Small intestine (tissue), 7 donors: Measurements from ENCODE around the gene HOOK2. TPM values are rescaled to one million over a fixed set of nuclear protein-coding genes. Genes with fewer than 3 reads are reported as not detected.

Experiments used
- DNase-seq, 2 donors: peaks; one replicate each; pipeline versions ENCODE4 v3.0.0 to v3.0.0-alpha.2; 2013
- FAIRE-seq: peaks from 2 replicates; lab custom pipeline; 2012; peaks lifted over from hg19 to GRCh38; lab: Jason Lieb, UNC
- H3K27ac ChIP-seq, 3 donors: one replicate each; pipeline ENCODE4 v1.5.1; 2013; ENCODE audit warnings: low read length in 2 of 3, mild to moderate bottlenecking in 2 of 3, control low read depth in 1 of 3, inconsistent platforms in 1 of 3, low read depth in 1 of 3, moderate library complexity in 1 of 3
- H3K27me3 ChIP-seq, 3 donors: one replicate each; pipeline ENCODE4 v1.6.1; 2013; ENCODE audit warnings: low read length in 3 of 3, inconsistent platforms in 1 of 3; ENCODE audit not compliant: control insufficient read depth in 3 of 3, insufficient read depth in 3 of 3
- H3K36me3 ChIP-seq, 3 donors: one replicate each; pipeline ENCODE4 v1.6.1; 2013; ENCODE audit warnings: low read length in 3 of 3, inconsistent platforms in 1 of 3, low read depth in 1 of 3, mild to moderate bottlenecking in 1 of 3, moderate library complexity in 1 of 3; ENCODE audit not compliant: control insufficient read depth in 3 of 3, insufficient read depth in 2 of 3
- H3K4me1 ChIP-seq, 3 donors: one replicate each; pipeline ENCODE4 v1.6.1; 2013; ENCODE audit warnings: low read length in 2 of 3, inconsistent platforms in 1 of 3, low read depth in 1 of 3, mild to moderate bottlenecking in 1 of 3, moderate library complexity in 1 of 3; ENCODE audit not compliant: control insufficient read depth in 3 of 3, insufficient read depth in 2 of 3
- H3K4me3 ChIP-seq, 3 donors: one replicate each; pipeline ENCODE4 v1.5.1; 2013; ENCODE audit warnings: low read length in 3 of 3, control low read depth in 1 of 3, inconsistent platforms in 1 of 3, low read depth in 1 of 3, mild to moderate bottlenecking in 1 of 3, moderate library complexity in 1 of 3
- H3K9me3 ChIP-seq, 2 donors: one replicate each; pipeline ENCODE4 v1.6.1; 2013; ENCODE audit warnings: low read depth in 1 of 2, low read length in 1 of 2; ENCODE audit not compliant: control insufficient read depth in 2 of 2, insufficient read depth in 1 of 2
- WGBS, 3 donors: extraction: QIAGEN DNeasy Blood & Tissue Kit; methylation state at CpG; one replicate each; pipeline ENCODE4 v1.1.7; 2013; 5-methylcytosine and 5-hydroxymethylcytosine counted together
- polyA plus RNA-seq, 4 donors: library from polyadenylated mRNA; stranded (reverse) in 3 of 4; unstranded in 1 of 4; fragments of 200-250 nt in 3 of 4; fragments of 120-200 nt in 1 of 4; gene quantifications; one replicate each; pipeline versions ENCODE4 v1.2.1 to v1.2.3, GENCODE V29; 2013
- donor health status: healthy with polysubstance abuse.
- donor health status: control.
- donor health status: control.
- donor health status: Bipolar disorder and iron deficiency.
- donor health status: healthy.

Gene HOOK2
- polyA plus RNA-seq, 4 donors, result 61.8 to 206 (median 167) TPM

DNA sequence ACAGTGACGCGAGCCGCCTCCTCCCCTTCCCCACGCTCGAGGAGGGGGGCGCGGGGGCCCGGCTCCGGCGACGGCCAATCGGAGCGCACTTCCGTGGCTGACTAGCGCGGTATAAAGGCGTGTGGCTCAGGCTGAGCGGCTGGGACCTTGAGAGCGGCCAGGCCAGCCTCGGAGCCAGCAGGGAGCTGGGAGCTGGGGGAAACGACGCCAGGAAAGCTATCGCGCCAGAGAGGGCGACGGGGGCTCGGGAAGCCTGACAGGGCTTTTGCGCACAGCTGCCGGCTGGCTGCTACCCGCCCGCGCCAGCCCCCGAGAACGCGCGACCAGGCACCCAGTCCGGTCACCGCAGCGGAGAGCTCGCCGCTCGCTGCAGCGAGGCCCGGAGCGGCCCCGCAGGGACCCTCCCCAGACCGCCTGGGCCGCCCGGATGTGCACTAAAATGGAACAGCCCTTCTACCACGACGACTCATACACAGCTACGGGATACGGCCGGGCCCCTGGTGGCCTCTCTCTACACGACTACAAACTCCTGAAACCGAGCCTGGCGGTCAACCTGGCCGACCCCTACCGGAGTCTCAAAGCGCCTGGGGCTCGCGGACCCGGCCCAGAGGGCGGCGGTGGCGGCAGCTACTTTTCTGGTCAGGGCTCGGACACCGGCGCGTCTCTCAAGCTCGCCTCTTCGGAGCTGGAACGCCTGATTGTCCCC lies 16.1 kb upstream of the HOOK2 start, which contains the start of gene JUNB:
Gene JUNB (plus strand): TSS at position 142 of the 706 bp plus-strand sequence. CDS start 286 bp downstream, at position 428.
- H3K4me3 ChIP-seq, result peak within 1 kb of the TSS; percentile 85 to 97 (median 89)
- peaks cover 0 to 8% (median 0%) of the 10 kb centered on the region in 3 donors for H3K36me3 ChIP-seq
- H3K9me3 ChIP-seq, result no peaks in the 10 kb centered on the region
- H3K27me3 ChIP-seq, result no peaks in the 10 kb centered on the region
- FAIRE-seq (no peak), DNase-seq (peak; percentile 97 to 99)
- WGBS, 3 donors, result 0% methylated on average over 50 to 73 of the region's 73 CpGs
- peak within 1 kb of the TSS; percentile 98 to 99 (median 98) for H3K27ac ChIP-seq
- H3K4me1 ChIP-seq, result peaks cover 0 to 61% (median 3%) of the 10 kb centered on the region in 3 donors

DNA sequence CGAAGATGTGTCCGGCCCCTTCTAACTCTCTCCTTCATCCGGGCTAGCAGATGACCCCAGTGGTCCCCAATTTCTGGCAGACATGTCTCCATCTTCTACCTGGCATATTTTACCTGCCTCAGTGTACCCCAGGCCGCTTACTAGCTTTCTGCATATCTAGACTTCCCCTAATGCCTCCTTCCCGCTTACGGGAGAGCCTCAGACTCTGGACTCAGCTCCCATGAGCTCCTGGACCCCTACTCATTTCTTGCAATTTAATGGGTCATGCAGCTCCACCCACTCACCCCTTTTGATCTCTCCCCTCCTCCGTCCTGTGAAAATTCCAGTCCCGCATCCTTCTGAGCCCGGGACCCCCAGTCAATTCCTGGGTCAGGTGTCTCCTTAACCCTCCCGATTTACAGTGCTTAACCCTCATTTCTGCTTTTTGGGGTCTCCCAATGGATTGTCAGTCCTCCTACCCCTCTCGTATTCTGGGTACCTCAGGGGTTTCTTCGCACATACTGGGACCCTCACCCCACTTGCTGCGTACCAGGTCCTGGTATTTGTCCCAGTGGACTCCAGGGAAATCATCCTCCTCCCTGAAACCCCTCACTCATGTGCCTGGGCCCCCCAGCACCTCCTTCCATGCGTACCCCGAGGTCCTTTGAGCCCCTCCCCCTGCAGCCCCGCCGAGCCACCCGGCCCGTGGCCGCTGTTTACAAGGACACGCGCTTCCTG lies 15.4 kb upstream of the HOOK2 start:
- Histone ChIP-seq H3K27me3 (no peaks in the 10 kb centered on the region), H3K4me1 (peaks cover 3 to 61% (median 8%) of the 10 kb centered on the region in 3 donors), H3K36me3 (peaks cover 0 to 8% (median 0%) of the 10 kb centered on the region in 3 donors), H3K4me3 (peak overlapping the region; percentile 33 to 97 (median 60)), H3K27ac (peak overlapping the region; percentile 98 to 99 (median 98)), H3K9me3 (no peaks in the 10 kb centered on the region)
- peak; percentile 55 to 61 for DNase-seq
- 0 to 2% (median 1%) methylated on average over 22 of the region's 22 CpGs for whole genome bisulfite sequencing, 3 donors
- no peak for FAIRE-seq

DNA sequence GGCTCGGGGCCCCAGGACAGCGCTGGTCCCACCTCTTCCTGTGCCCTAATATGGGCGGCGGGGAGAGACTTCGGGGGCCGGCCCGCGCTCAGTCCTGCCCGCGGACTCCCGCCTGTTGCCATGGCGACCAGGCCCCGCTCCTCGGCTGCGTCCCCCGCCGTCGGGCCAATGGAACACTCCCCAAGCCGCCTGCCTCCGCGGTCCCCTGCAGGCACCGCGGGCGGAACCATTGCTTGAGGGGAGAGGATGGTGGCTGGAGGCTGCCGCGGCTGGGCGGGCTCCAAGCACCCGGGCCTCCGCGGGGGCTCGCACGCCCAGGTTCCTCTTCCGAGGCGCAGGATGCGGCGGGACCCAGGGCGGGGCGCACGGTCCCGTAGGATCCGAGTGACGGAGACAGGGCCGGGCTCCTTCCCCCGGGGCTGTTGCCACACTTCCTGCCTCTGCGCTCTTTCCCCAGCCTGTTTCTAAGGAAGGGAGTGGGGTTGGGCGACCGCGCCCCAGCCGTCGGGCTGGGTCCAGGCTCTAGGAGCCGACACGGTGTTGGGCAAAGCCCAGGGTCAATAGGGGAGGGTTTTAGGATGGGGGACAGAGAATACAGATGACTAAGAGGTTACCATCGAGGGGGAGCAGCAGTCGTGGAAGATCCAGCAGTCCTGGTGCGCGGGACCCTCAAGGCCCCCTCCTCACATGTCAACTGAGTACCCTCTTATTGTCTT lies 14.7 kb upstream of the HOOK2 start:
- peaks cover 8 to 63% (median 8%) of the 10 kb centered on the region in 3 donors for H3K4me1 ChIP-seq
- peak overlapping the region; percentile 33 to 97 (median 60) for H3K4me3 ChIP-seq
- no peak for FAIRE-seq

DNA sequence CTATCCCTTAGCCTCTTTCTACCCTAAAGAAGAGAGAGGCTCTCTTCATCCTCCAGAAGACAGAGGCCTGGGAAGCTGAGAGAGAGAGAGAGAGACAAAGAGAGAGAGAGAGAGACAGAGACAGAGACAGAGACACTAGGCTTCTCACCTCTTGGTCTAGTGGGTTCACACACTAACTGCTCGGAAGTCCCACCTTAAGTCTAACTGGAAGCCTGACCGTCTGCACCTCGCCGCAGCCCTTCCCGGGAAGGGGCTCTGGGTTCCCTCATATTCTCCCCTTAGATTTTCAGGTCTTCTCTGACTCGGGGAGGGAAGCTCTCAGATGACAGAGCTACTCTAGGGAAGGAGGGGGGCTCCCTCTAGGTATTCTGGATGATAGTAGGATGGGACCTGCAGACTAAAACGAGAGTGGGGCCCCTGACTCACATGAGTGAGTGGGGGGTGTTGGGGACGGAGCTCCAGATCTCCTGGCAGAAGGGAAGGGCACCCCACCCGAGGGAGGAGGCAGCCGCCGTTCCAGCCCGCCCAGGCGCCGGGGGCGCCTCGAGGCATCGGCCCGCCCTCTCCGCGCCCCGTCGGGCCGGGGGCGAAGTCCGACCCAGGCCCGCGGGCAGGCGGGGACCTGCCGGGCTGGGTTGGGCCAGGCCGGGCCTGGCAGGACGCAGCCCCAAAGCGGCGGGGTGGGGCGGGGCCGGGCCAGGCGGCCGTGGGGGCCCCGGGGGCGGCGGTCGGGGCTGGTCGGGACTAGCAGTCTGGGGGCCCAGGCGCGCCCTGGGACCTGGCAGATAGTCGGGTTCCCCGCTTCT lies 13.9 kb upstream of the HOOK2 start:
- H3K27ac ChIP-seq, result peak overlapping the region; percentile 98 to 100 (median 99)
- peaks cover 0 to 8% (median 0%) of the 10 kb centered on the region in 3 donors for H3K36me3 ChIP-seq
- peaks cover 8 to 63% (median 8%) of the 10 kb centered on the region in 3 donors for H3K4me1 ChIP-seq
- 0 to 3% (median 1%) methylated on average over 15 to 46 of the region's 46 CpGs for WGBS, 3 donors
- H3K9me3 ChIP-seq, result no peaks in the 10 kb centered on the region
- no peak for FAIRE-seq
- H3K27me3 ChIP-seq, result no peaks in the 10 kb centered on the region
- peak overlapping the region; percentile 33 to 97 (median 60) for H3K4me3 ChIP-seq
- DNase-seq, result peak in 1 of 2 donors; percentile 90

More for the DNA sequence above, 14.7 kb upstream of the HOOK2 start:
- Histone ChIP-seq H3K27ac (peak overlapping the region; percentile 98 to 99 (median 98)), H3K36me3 (peaks cover 0 to 8% (median 0%) of the 10 kb centered on the region in 3 donors), H3K27me3 (no peaks in the 10 kb centered on the region), H3K9me3 (no peaks in the 10 kb centered on the region)
- 0 to 1% (median 0%) methylated on average over 43 to 56 of the region's 56 CpGs for WGBS, 3 donors
- peak; percentile 95 to 99 for DNase-seq

DNA sequence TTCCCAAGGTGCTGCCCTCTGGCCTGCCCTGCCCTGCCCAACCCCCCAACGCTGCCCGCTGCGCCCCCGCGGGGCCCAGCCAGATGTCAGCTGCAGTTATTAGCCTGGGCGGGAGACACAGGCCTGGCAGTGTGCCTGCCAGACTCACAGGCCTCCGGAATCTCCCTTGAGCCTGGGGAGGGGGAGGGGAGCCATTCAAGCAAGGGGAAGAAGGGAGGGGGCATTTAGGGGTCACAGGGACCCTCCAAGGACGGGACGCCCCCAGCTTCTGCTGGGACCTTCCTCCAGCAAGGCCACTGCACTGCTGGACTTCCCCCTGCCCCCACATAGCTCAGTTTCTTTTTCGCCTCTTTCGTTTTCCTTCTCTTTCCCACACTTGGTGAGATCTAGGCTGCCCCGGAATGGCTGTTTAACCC lies 13.3 kb upstream of the HOOK2 start:
- peak overlapping the region; percentile 98 to 100 (median 99) for H3K27ac ChIP-seq
- peaks cover 9 to 65% (median 9%) of the 10 kb centered on the region in 3 donors for H3K4me1 ChIP-seq
- no peaks in the 10 kb centered on the region for H3K27me3 ChIP-seq
- peak overlapping the region in 2 of 3 donors; percentile 60 for H3K4me3 ChIP-seq
- H3K36me3 ChIP-seq, result peaks cover 0 to 8% (median 0%) of the 10 kb centered on the region in 3 donors
- no peaks in the 10 kb centered on the region for H3K9me3 ChIP-seq
- WGBS, 3 donors, result 1 to 3% (median 3%) methylated on average over 12 of the region's 12 CpGs
- DNase-seq (peak; percentile 84 to 92), FAIRE-seq (no peak)

DNA sequence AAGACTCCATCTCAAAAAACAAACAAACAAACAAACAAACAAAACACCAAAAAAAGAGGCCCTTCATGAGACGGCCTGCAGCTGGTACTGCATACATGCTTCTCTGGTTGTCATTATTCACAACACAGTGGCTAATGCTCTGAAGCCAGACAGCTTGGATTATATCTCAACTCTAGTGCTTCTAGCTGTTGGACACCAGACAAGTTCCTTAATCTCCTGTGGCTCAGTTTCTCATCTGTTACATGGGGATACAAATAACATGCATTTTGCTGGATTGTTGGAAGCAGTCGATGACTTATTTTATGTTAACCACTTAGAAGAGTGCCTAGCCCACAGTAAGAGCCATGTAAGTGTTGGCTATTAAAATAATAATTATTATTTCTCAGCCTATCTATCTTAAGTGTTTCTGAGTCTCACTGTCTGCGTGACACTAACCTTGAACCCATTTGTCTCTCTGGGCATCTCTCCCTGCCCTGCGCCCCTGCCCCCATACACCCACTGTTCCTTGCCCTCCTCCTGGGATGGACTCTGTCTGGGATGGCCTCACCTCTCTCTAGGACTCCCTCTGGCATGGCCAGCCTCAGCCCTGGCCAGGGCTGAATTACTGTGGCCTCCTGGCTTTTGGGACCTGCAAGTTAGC lies 12.8 kb upstream of the HOOK2 start:
- FAIRE-seq (no peak), DNase-seq (no peak)
- Histone ChIP-seq H3K9me3 (no peaks in the 10 kb centered on the region), H3K27me3 (no peaks in the 10 kb centered on the region), H3K4me3 (peak overlapping the region in 2 of 3 donors; percentile 60), H3K36me3 (peaks cover 0 to 8% (median 0%) of the 10 kb centered on the region in 3 donors), H3K27ac (peak overlapping the region; percentile 98 to 100 (median 99)), H3K4me1 (peaks cover 14 to 70% (median 15%) of the 10 kb centered on the region in 3 donors)
- WGBS, 3 donors, result 17 to 34% (median 24%) methylated on average over 4 of the region's 4 CpGs

DNA sequence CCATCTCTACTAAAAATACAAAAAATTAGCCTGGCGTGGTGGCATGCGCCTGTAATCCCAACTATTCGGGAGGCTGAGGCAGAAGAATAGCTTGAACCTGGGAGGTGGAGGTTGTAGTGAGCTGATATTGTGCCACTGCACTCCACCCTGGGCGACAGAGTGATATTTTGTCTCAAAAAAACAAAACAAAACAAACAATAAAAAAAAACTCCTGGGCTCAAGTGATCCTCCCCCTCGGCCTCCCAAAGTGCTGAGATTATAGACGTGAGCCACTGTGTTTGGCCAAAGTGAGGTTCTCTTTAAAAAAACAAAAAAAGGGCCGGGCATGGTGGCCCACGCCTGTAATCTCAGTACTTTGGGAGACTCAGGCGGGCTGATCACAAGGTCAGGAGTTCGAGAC lies 12.1 kb upstream of the HOOK2 start:
- no peak for DNase-seq
- peaks cover 18 to 73% (median 19%) of the 10 kb centered on the region in 3 donors for H3K4me1 ChIP-seq
- peak overlapping the region; percentile 35 to 100 (median 87) for H3K27ac ChIP-seq

More for the DNA sequence above, 12.1 kb upstream of the HOOK2 start:
- peaks cover 0 to 1% (median 0%) of the 10 kb centered on the region in 3 donors for H3K36me3 ChIP-seq
- H3K4me3 ChIP-seq, result no peak overlapping the region
- FAIRE-seq, result no peak
- 70 to 76% (median 74%) methylated on average over 10 of the region's 10 CpGs for WGBS, 3 donors
- no peaks in the 10 kb centered on the region for H3K27me3 ChIP-seq
- H3K9me3 ChIP-seq, result no peaks in the 10 kb centered on the region
